Calu3 (cell line): ENCODE results near the gene B4GALNT2. TPM values are rescaled to one million over a fixed set of nuclear protein-coding genes. Genes with fewer than 3 reads are reported as not detected.

Experiments used
- BruUV-seq: library from RNA; stranded (reverse); fragments of 400-500 nt; replicated peaks from 2 replicates; lab custom pipeline; 2021; lab: Mats Ljungman, UMichigan
- CTCF ChIA-PET: fragments of 300-600 bp; sonication (Branson Sonifier 250); formaldehyde crosslinking; loops from one replicate; lab custom pipeline; 2022; ENCODE audit warnings: antibody characterized with exemption; lab: Charles Lee
- DNase-seq: peaks from one replicate; pipeline ENCODE4 v3.0.0; 2022
- H3K27ac Mint-ChIP-seq: one replicate; pipeline ENCODE4 v1.8.0; 2022; ENCODE audit warnings: mixed read lengths; ENCODE audit not compliant: unreplicated experiment
- H3K27me3 Mint-ChIP-seq: one replicate; pipeline ENCODE4 v1.8.0; 2022; ENCODE audit warnings: mixed read lengths; ENCODE audit not compliant: unreplicated experiment
- H3K36me3 Mint-ChIP-seq: one replicate; pipeline ENCODE4 v1.8.0; 2022; ENCODE audit warnings: mild to moderate bottlenecking, moderate library complexity, mixed read lengths; ENCODE audit not compliant: insufficient read depth, unreplicated experiment
- H3K4me1 Mint-ChIP-seq: one replicate; pipeline ENCODE4 v1.8.0; 2022; ENCODE audit warnings: mild to moderate bottlenecking, low read depth, mixed read lengths; ENCODE audit not compliant: unreplicated experiment
- H3K4me3 Mint-ChIP-seq: one replicate; pipeline ENCODE4 v1.8.0; 2022; ENCODE audit warnings: mild to moderate bottlenecking, low read depth, moderate library complexity, mixed read lengths; ENCODE audit not compliant: unreplicated experiment
- H3K9me3 Mint-ChIP-seq: one replicate; pipeline ENCODE4 v1.8.0; 2022; ENCODE audit warnings: low read depth, mixed read lengths; ENCODE audit not compliant: unreplicated experiment
- CTCF ChIP-seq: fragments of 200-600 bp; IDR thresholded peaks from one replicate; pipeline ENCODE4 v1.8.0; 2022; ENCODE audit warnings: antibody characterized with exemption; ENCODE audit not compliant: unreplicated experiment
- intact Hi-C: fragments of 100-400 bp; cut with micrococcal nuclease; formaldehyde crosslinking; loops from one replicate; pipeline ENCODE4 v1.10.0; 2022; ENCODE audit not compliant: unreplicated experiment
- total RNA-seq: library from RNA; stranded (reverse); gene quantifications from 2 replicates; pipeline ENCODE4 v1.2.3, GENCODE V29; 2022

The B4GALNT2 gene
- total RNA-seq, 1 experiment from 2014 or later: 1.3 TPM

GRCh38 chr17:49193513-49194296 is 61.1 kb downstream of the B4GALNT2 start:
- TF ChIP-seq CTCF: no peak
- Mint-ChIP-seq H3K9me3 (no peaks in the 10 kb centered on the region), H3K4me3 (peak overlapping the region; percentile 78), H3K36me3 (peaks cover 19% of the 10 kb centered on the region), H3K27ac (peak overlapping the region; percentile 98), H3K4me1 (peaks cover 9% of the 10 kb centered on the region), H3K27me3 (no peaks in the 10 kb centered on the region)
- DNase-seq: peak; percentile 23
- no TSS peak for BruUV-seq
- intact Hi-C loops: loop anchor here (5.0 kb wide), 1 partner anchor 34 kb away; no protein-coding TSS in a partner anchor
- CTCF ChIA-PET: no interaction called here

- intact Hi-C loops: loop anchor here (5.0 kb wide), 1 partner anchor 33 kb away; no protein-coding TSS in a partner anchor
- CTCF ChIA-PET: no interaction called here
- H3K27me3 Mint-ChIP-seq: no peaks in the 10 kb centered on the region
- no TSS peak for BruUV-seq
- no peak overlapping the region for H3K4me3 Mint-ChIP-seq
- no peak for DNase-seq
- no peak overlapping the region for H3K27ac Mint-ChIP-seq
- H3K9me3 Mint-ChIP-seq: no peaks in the 10 kb centered on the region
- peaks cover 19% of the 10 kb centered on the region for H3K36me3 Mint-ChIP-seq
- H3K4me1 Mint-ChIP-seq: peaks cover 9% of the 10 kb centered on the region
- no peak for TF ChIP-seq CTCF
Observed at GRCh38 chr17:49194297-49194607, 61.7 kb downstream of the B4GALNT2 start.

GRCh38 chr17:49195751-49196150 is 63.2 kb downstream of the B4GALNT2 start:
- no TSS peak for BruUV-seq
- Mint-ChIP-seq H3K4me1 (peaks cover 9% of the 10 kb centered on the region), H3K9me3 (no peaks in the 10 kb centered on the region), H3K27me3 (peaks cover 10% of the 10 kb centered on the region), H3K4me3 (no peak overlapping the region), H3K27ac (no peak overlapping the region), H3K36me3 (peaks cover 19% of the 10 kb centered on the region)
- intact Hi-C loops: no loop called here
- CTCF ChIA-PET: no interaction called here
- TF ChIP-seq CTCF: no peak
- DNase-seq: no peak

- Mint-ChIP-seq H3K27ac (no peak overlapping the region), H3K9me3 (no peaks in the 10 kb centered on the region), H3K4me1 (peaks cover 9% of the 10 kb centered on the region), H3K36me3 (peaks cover 17% of the 10 kb centered on the region), H3K27me3 (peaks cover 18% of the 10 kb centered on the region), H3K4me3 (no peak overlapping the region)
- DNase-seq: no peak
- intact Hi-C loops: no loop called here
- TF ChIP-seq CTCF: no peak
- BruUV-seq: no TSS peak
- CTCF ChIA-PET: no interaction called here
Observed at GRCh38 chr17:49196520-49196919, 64.0 kb downstream of the B4GALNT2 start.
